A549 (cell line): ENCODE data around the gene SNX14. TPM values are rescaled to one million over a fixed set of nuclear protein-coding genes. Genes with fewer than 3 reads are reported as not detected.

Experiments used
- ATAC-seq, 2 experiments: fragments of 200-7000 bp in 1 of 2; fragments of >200 bp in 1 of 2; cut with Nextera tagmentation in 1 of 2; cut with Tn5 transposase in 1 of 2; 3 replicates each; pipeline versions ENCODE4 v1.8.0 to v1.9.1; 2018 to 2020; ENCODE audit warnings: mild to moderate bottlenecking in 1 of 2, moderate library complexity in 1 of 2
- CTCF ChIA-PET: fragments of 300-600 bp; sonication (Branson Sonifier 250); formaldehyde crosslinking; extraction: SDS; loops from one replicate; lab custom pipeline; 2021; ENCODE audit warnings: antibody characterized with exemption, inconsistent platforms; lab: Yijun Ruan, JAX
- POLR2A ChIA-PET: fragments of 350-600 bp; formaldehyde crosslinking; extraction: SDS; loops from one replicate; lab custom pipeline; 2021; ENCODE audit warnings: antibody characterized with exemption, inconsistent platforms; lab: Yijun Ruan, JAX
- DNase-seq, 2 experiments: peaks; one replicate each; pipeline versions ENCODE4 v3.0.0 to v3.0.0-alpha.2; 2011 to 2016; ENCODE audit warnings: low read depth in 1 of 2, low spot score in 1 of 2
- FAIRE-seq: peaks from 2 replicates; lab custom pipeline; 2011; peaks lifted over from hg19 to GRCh38; lab: Jason Lieb, UNC
- H3K27ac ChIP-seq, 2 experiments: fragments of >200 bp; sonication (Bioruptor Twin); formaldehyde crosslinking; 3 replicates each; pipeline ENCODE4 v1.5.1; 2016 to 2017
- H3K4me1 ChIP-seq: fragments of >200 bp; sonication (Bioruptor Twin); formaldehyde crosslinking; 3 replicates; pipeline ENCODE4 v1.6.1; 2016
- H3K4me2 ChIP-seq: fragments of >200 bp; sonication (Bioruptor Twin); formaldehyde crosslinking; 3 replicates; pipeline ENCODE4 v1.6.1; 2016
- H3K4me3 ChIP-seq: fragments of >200 bp; sonication (Bioruptor Twin); formaldehyde crosslinking; 3 replicates; pipeline ENCODE4 v1.5.1; 2016
- H3K9me3 ChIP-seq: fragments of >200 bp; sonication (Bioruptor Twin); formaldehyde crosslinking; 3 replicates; pipeline ENCODE4 v1.6.1; 2016
- CBX8 ChIP-seq: fragments of 200-600 bp; sonication (generic); IDR thresholded peaks from 2 replicates; pipeline ENCODE4 v1.6.1; 2016
- CHD2 ChIP-seq: fragments of 150-350 bp; IDR thresholded peaks from 2 replicates; pipeline ENCODE4 v1.6.1; 2014; ENCODE audit warnings: low read length; ENCODE audit not compliant: partially characterized antibody
- CHD4 ChIP-seq: fragments of 200-600 bp; sonication (generic); IDR thresholded peaks from 2 replicates; pipeline ENCODE4 v1.6.1; 2016; ENCODE audit warnings: antibody characterized with exemption, mild to moderate bottlenecking, borderline replicate concordance
- EHMT2 ChIP-seq: fragments of 200-600 bp; sonication (generic); IDR thresholded peaks from 2 replicates; pipeline ENCODE4 v1.6.1; 2016; ENCODE audit warnings: antibody characterized with exemption, low read depth, mild to moderate bottlenecking, moderate library complexity
- HOXB13 ChIP-seq: fragments of 250-450 bp; sonication (Bioruptor Pico); IDR thresholded peaks from 2 replicates; pipeline ENCODE4 v1.5.0; 2020; ENCODE audit warnings: low read depth, mild to moderate bottlenecking, moderate library complexity
- HOXB5 ChIP-seq: fragments of 250-450 bp; sonication (Bioruptor Pico); IDR thresholded peaks from 2 replicates; pipeline ENCODE4 v1.5.0; 2020; ENCODE audit warnings: mild to moderate bottlenecking, moderate library complexity
- JUN ChIP-seq, 2 experiments: fragments of >200 bp; sonication (Bioruptor Twin); formaldehyde crosslinking; IDR thresholded peaks; 2 replicates in 1 of 2; 3 replicates in 1 of 2; pipeline ENCODE4 v1.6.1; 2016 to 2017
- JUNB ChIP-seq: fragments of >200 bp; sonication (Bioruptor Twin); formaldehyde crosslinking; IDR thresholded peaks from 2 replicates; pipeline ENCODE4 v1.6.1; 2016
- KDM1A ChIP-seq: fragments of 200-600 bp; sonication (generic); IDR thresholded peaks from 2 replicates; pipeline ENCODE4 v1.6.1; 2016; ENCODE audit warnings: low read depth, mild to moderate bottlenecking
- KDM5A ChIP-seq: fragments of 200-600 bp; sonication (generic); IDR thresholded peaks from 2 replicates; pipeline ENCODE4 v1.6.1; 2016; ENCODE audit warnings: antibody characterized with exemption, mild to moderate bottlenecking
- MAFK ChIP-seq: fragments of 450-650 bp; IDR thresholded peaks from 2 replicates; pipeline ENCODE4 v1.6.1; 2014; ENCODE audit not compliant: partially characterized antibody
- MAZ ChIP-seq: fragments of 150-350 bp; IDR thresholded peaks from 2 replicates; pipeline ENCODE4 v1.6.1; 2014; ENCODE audit warnings: antibody characterized with exemption, low read depth, low read length, borderline replicate concordance
- NFE2L2 ChIP-seq: fragments of 150-350 bp; conservative IDR thresholded peaks from 2 replicates; pipeline ENCODE4 v1.6.1; 2014; ENCODE audit warnings: low read length
- RAD21 ChIP-seq, 2 experiments: fragments of >200 bp in 1 of 2; sonication (Bioruptor Twin) in 1 of 2; formaldehyde crosslinking in 1 of 2; IDR thresholded peaks in 1 of 2; conservative IDR thresholded peaks in 1 of 2; 2 replicates in 1 of 2; 3 replicates in 1 of 2; pipeline ENCODE4 v1.6.1; 2012 to 2018; ENCODE audit warnings: inconsistent platforms in 1 of 2
- RFX5 ChIP-seq: fragments of 450-650 bp; IDR thresholded peaks from 2 replicates; pipeline ENCODE4 v1.7.1; 2014; ENCODE audit warnings: antibody characterized with exemption, mild to moderate bottlenecking, moderate library complexity
- RNF2 ChIP-seq: fragments of 200-600 bp; sonication (generic); IDR thresholded peaks from 2 replicates; pipeline ENCODE4 v1.6.1; 2016; ENCODE audit warnings: low read depth, mild to moderate bottlenecking, antibody characterized with exemption, moderate library complexity, borderline replicate concordance
- SREBF2 ChIP-seq: fragments of 450-650 bp; IDR thresholded peaks from 2 replicates; pipeline ENCODE4 v1.6.1; 2014; ENCODE audit warnings: mild to moderate bottlenecking, moderate library complexity
- TFCP2L1 ChIP-seq: fragments of 250-450 bp; sonication (Bioruptor Pico); IDR thresholded peaks from 2 replicates; pipeline ENCODE4 v1.5.0; 2021; ENCODE audit warnings: mild to moderate bottlenecking
- ZFP36 ChIP-seq: fragments of 450-650 bp; IDR thresholded peaks from 2 replicates; pipeline ENCODE4 v1.6.1; 2014; ENCODE audit warnings: borderline replicate concordance; ENCODE audit not compliant: partially characterized antibody
- ZNF302 ChIP-seq: fragments of 250-450 bp; sonication (Bioruptor Pico); IDR thresholded peaks from 2 replicates; pipeline ENCODE4 v1.9.0; 2021; ENCODE audit warnings: inconsistent platforms, mild to moderate bottlenecking, moderate library complexity
- WGBS: methylation state at CpG from one replicate; pipeline ENCODE4 v1.1.6; 2017; ENCODE audit errors: missing lambda C conversion rate; 5-methylcytosine and 5-hydroxymethylcytosine counted together
- polyA plus RNA-seq, 4 experiments: library from polyadenylated mRNA; depleted of rRNA in 3 of 4; stranded (reverse); fragments of >200 nt; fragmentation: RNase III in 1 of 4; extraction: RNeasy Plus Mini Kit Qiagen cat#74134 plus additional on column Dnase treatment in 1 of 4; gene quantifications; 2 replicates in 3 of 4; 3 replicates in 1 of 4; pipeline ENCODE4 v1.2.3, GENCODE V29; 2011 to 2017
- TF ChIP-seq, protein P1 (sequence below): IDR thresholded peaks from 2 replicates; pipeline ENCODE4 v1.6.1; 2012
- TF ChIP-seq, protein P2 (sequence below): fragments of 200-600 bp; sonication (generic); IDR thresholded peaks from 2 replicates; pipeline ENCODE4 v1.6.1; 2016; ENCODE audit warnings: antibody characterized with exemption, mild to moderate bottlenecking, moderate library complexity
- TF ChIP-seq, protein P3 (sequence below): fragments of 250-450 bp; sonication (Bioruptor Pico); IDR thresholded peaks from 2 replicates; pipeline ENCODE4 v1.5.0; 2021; ENCODE audit warnings: mild to moderate bottlenecking, moderate library complexity, borderline replicate concordance

SNX14 gene
- polyA plus RNA-seq, 2 of the 4 experiments (the other 2 are of a cell fraction), result 47.1 to 113 TPM

DNA sequence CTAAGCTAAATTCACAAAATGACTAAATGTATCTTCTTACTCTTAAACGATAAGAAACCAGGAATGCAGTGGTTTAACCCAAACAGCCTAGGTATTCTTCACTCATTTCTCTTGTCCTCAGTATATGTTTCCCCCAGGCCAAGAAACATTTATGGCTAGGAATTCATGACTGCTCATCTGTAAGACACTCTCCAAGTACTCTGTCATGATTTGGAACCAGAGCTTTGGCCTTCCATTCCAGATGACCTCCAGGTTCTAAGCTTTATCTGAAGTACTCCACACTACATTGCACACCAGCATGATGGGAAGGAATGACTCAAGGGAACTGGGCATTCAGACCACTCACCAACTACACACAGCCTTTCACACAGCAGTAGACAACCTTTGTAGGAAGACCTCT, 114.5 kb downstream of the SNX14 start:
- Histone ChIP-seq H3K4me2 (no peak overlapping the region), H3K27ac (no peak overlapping the region), H3K4me1 (peaks cover 6% of the 10 kb centered on the region; the same call in 1 of the 3 replicates), H3K4me3 (no peak overlapping the region), H3K9me3 (no peaks in the 10 kb centered on the region)
- WGBS, result 58% methylated on average over 1 of the region's 1 CpG
- ATAC-seq (no peak), DNase-seq (no peak), FAIRE-seq (no peak)
- TF ChIP-seq HOXB13 (CRISPR knock-in tag), result no peak
- no peak for TF ChIP-seq JUN (IDR thresholded peaks at IDR 0.05)
- ChIA-PET POLR2A (no interaction called here), CTCF (interaction anchor here (1.2 to 11.1 kb wide), 4 partner anchors 20 to 127 kb away, joined by 3 to 161 read pairs (median 6); partner anchors contain the start of gene NT5E)

DNA sequence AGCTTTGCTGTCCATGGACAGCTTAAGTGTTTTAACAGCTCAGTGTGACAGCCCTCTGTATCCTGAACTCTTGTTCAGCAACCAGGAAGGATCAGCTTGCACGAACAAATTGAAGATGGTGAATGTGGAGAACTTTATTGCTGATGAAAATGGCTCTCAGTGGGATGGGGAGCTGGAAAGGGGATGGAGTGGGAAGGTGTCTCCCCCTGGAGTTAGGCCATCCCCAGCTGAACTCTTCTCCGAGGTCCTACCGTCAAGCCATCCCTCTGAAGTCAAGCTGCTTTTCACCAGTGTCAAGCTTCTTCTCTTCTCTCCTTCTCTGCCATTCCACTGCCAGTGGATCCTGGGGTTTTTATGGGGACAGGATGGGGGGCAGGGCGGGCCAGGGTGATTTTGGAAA, 117.1 kb downstream of the SNX14 start:
- ATAC-seq (peak in 1 of 2 experiments; percentile 49; a peak in 2 of 6 replicates), FAIRE-seq (no peak), DNase-seq (no peak)
- 74% methylated on average over 4 of the region's 4 CpGs for WGBS
- H3K4me1 ChIP-seq, result 0 out of 3 replicates have a peak, but pooled peaks cover 3% of the 10 kb centered on the region
- ChIA-PET CTCF (interaction anchor here (1.0 to 11.1 kb wide), 7 partner anchors 13 to 153 kb away, joined by 3 to 161 read pairs (median 4); no protein-coding TSS in a partner anchor), POLR2A (no interaction called here)
- H3K27ac ChIP-seq, result no peak overlapping the region
- H3K9me3 ChIP-seq, result no peaks in the 10 kb centered on the region
- H3K4me2 ChIP-seq, result no peak overlapping the region
- no peak overlapping the region for H3K4me3 ChIP-seq
- TF ChIP-seq CHD4 (no peak), RAD21 (conservative IDR thresholded peaks at IDR 0.05 in 1 of 2, IDR thresholded peaks at IDR 0.05 in 1 of 2) (peak in 1 of 2 experiments; percentile 51; a peak in 3 of 5 replicates)

DNA sequence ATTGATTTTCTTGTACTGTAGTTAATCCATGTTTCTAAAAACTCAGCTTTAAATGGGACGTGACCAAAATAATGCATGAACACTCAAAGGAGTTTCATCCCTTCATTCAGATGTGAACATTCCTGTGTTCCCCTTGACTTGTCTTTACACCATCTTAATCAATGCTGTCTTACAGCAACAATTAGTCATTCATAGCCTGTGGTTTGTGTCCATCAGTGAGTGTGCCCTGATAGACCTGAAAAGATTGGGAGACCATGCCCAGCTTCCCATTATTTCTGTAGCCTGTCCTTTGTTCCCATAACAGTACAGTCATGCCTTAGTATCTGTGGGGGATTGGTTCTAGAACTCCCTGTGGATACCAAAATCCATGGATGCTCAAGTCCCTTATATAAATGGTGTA, 119.9 kb downstream of the SNX14 start:
- ChIA-PET CTCF (interaction anchor here (1.6 to 1.9 kb wide), 2 partner anchors 10 to 119 kb away, joined by 10 to 11 read pairs; no protein-coding TSS in a partner anchor), POLR2A (no interaction called here)
- Histone ChIP-seq H3K4me2 (no peak overlapping the region), H3K27ac (no peak overlapping the region), H3K4me3 (no peak overlapping the region), H3K9me3 (no peaks in the 10 kb centered on the region)
- WGBS, result 93% methylated on average over 1 of the region's 1 CpG
- ATAC-seq, result no peak
- no peak for FAIRE-seq
- DNase-seq, result no peak
- TF ChIP-seq KDM1A (no peak), SREBF2 (no peak), CHD2 (no peak), MAZ (no peak), RFX5 (no peak), KDM5A (no peak), RNF2 (no peak), HOXB5 (CRISPR knock-in tag) (no peak), MAFK (no peak), JUNB (no peak), ZFP36 (no peak), TFCP2L1 (CRISPR knock-in tag) (no peak), CBX8 (no peak), ZNF302 (CRISPR knock-in tag) (no peak), EHMT2 (no peak), NFE2L2 (no peak), RAD21 (conservative IDR thresholded peaks at IDR 0.05 in 1 of 2, IDR thresholded peaks at IDR 0.05 in 1 of 2) (no peak)
- TF ChIP-seq, protein P1, sequence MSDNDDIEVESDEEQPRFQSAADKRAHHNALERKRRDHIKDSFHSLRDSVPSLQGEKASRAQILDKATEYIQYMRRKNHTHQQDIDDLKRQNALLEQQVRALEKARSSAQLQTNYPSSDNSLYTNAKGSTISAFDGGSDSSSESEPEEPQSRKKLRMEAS, result no peak
- TF ChIP-seq, protein P2, sequence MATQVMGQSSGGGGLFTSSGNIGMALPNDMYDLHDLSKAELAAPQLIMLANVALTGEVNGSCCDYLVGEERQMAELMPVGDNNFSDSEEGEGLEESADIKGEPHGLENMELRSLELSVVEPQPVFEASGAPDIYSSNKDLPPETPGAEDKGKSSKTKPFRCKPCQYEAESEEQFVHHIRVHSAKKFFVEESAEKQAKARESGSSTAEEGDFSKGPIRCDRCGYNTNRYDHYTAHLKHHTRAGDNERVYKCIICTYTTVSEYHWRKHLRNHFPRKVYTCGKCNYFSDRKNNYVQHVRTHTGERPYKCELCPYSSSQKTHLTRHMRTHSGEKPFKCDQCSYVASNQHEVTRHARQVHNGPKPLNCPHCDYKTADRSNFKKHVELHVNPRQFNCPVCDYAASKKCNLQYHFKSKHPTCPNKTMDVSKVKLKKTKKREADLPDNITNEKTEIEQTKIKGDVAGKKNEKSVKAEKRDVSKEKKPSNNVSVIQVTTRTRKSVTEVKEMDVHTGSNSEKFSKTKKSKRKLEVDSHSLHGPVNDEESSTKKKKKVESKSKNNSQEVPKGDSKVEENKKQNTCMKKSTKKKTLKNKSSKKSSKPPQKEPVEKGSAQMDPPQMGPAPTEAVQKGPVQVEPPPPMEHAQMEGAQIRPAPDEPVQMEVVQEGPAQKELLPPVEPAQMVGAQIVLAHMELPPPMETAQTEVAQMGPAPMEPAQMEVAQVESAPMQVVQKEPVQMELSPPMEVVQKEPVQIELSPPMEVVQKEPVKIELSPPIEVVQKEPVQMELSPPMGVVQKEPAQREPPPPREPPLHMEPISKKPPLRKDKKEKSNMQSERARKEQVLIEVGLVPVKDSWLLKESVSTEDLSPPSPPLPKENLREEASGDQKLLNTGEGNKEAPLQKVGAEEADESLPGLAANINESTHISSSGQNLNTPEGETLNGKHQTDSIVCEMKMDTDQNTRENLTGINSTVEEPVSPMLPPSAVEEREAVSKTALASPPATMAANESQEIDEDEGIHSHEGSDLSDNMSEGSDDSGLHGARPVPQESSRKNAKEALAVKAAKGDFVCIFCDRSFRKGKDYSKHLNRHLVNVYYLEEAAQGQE, result no peak
- TF ChIP-seq, protein P3, sequence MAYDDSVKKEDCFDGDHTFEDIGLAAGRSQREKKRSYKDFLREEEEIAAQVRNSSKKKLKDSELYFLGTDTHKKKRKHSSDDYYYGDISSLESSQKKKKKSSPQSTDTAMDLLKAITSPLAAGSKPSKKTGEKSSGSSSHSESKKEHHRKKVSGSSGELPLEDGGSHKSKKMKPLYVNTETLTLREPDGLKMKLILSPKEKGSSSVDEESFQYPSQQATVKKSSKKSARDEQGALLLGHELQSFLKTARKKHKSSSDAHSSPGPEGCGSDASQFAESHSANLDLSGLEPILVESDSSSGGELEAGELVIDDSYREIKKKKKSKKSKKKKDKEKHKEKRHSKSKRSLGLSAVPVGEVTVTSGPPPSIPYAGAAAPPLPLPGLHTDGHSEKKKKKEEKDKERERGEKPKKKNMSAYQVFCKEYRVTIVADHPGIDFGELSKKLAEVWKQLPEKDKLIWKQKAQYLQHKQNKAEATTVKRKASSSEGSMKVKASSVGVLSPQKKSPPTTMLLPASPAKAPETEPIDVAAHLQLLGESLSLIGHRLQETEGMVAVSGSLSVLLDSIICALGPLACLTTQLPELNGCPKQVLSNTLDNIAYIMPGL, result no peak
- TF ChIP-seq, all 56 proteins: peak for 0
- peaks cover under 1% of the 10 kb centered on the region; the same call in 1 of the 3 replicates for H3K4me1 ChIP-seq
